HG02610 (cell line): ENCODE data around the gene THG1L.
A peak's percentile ranks its signal among the peaks of the same experiment; 100 is the strongest.
"Not testable (repeated sequence)": the region's sequence is repeated elsewhere in the genome, so short reads cannot be mapped to it uniquely, and the experiment has no call there.

Source experiments
- ATAC-seq: cut with Tn5 transposase; IDR thresholded peaks from one replicate; pipeline ENCODE4 v1.9.1; 2021; ENCODE audit warnings: mild to moderate bottlenecking, moderate library complexity; ENCODE audit not compliant: unreplicated experiment

Gene THG1L

GRCh38 chr5:157726607-157727006 is 4.6 kb upstream of the THG1L start:
- not testable (repeated sequence) for ATAC-seq

GRCh38 chr5:157727858-157728257 is 3.4 kb upstream of the THG1L start:
- ATAC-seq = not testable (repeated sequence)

DNA sequence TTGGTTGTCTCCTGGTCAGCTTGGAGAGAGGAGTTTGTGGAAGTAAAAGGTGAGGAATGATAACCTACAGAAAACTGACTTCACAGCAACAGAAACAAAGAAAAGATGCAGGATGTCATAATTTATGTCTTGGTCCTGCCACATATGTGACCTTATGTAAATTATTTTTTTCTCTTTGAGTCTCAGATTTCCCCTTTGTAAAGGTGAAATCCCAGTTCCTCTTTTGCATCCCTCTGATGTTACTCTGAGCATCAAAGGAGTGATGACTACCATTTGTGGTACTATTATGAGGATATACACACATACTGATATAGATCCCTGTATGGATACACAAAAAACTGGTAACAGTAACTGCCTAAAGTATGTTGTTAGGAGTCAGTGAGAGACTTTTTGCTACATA is 1.4 kb upstream of the THG1L start:
- peak; percentile 85 for ATAC-seq

- no peak for ATAC-seq
Measured at GRCh38 chr5:157730900-157731271, 334 bp upstream of the THG1L start.

DNA sequence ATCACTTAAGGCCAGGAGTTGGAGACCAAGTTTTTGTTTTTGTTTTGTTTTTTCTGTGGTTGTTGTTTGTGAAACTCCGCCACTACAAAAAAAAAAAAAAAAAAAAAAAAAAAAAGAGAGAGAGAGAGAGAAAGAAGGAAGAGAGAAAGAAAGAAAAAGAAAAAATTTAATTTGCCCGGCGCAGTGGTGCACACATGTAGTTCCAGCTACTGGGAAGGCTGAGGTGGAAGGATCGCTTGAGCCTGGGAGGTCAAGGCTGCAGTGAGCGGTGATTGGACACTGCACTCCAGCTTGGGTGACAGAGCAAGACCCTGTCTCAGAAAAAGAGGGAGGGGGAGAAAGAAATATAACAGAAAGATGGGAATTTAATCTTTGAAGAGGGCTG is 902 bp downstream of the THG1L start:
- ATAC-seq = no peak

DNA sequence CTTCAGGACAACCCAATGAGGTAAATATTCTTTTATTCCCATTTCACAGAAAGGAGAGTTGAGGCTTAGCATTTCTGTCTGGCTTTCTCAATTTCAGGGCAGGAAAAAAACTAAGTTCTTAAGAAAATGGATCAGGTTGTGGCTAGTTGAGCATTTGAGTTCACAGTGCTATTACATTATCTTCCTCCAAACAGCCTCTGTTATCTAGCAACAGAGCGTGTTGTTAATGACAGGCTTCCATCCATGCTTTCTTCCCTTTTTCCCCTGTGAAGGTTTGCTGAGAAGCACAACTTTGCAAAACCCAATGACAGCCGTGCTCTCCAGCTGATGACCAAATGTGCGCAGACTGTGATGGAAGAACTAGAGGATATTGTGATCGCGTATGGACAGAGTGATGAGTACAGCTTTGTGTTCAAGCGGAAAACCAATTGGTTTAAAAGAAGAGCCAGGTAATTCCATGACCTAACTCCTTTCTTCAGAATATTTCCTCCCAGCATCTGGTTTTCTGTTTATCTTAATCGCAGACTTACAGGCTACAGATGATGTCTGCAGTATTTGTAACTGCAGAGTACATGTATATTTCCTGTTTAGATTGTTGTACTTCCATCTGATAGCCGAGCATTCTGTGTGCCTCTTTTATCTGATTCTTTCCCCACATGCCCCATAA is 1.5 kb downstream of the THG1L start:
- ATAC-seq = no peak

- ATAC-seq = no peak
Measured at GRCh38 chr5:157734436-157734835, 3.2 kb downstream of the THG1L start.

- ATAC-seq = no peak
Measured at GRCh38 chr5:157735991-157736390, 4.8 kb downstream of the THG1L start.

GRCh38 chr5:157739388-157740228 is 8.4 kb downstream of the THG1L start:
- ATAC-seq = no peak

DNA sequence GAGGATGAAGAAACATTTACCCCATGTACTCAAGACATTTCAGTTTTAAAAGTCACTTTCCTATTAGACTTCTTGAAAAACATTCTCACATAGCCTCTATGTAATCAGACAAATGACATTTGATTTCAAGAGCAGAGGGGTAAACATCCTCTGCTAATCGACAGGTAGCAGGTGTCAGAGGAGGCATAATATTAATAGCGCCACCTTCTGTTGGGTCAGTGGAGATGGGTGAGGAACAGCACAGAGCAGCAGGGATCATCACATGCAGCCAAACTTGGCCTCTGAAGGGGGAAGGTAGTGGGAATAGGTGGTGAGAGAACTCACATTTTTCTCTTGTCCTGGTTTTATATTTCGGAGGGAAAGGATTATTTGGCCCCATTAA is 9.0 kb downstream of the THG1L start:
- ATAC-seq = no peak

- no peak for ATAC-seq
Measured at GRCh38 chr5:157741131-157741530, 9.9 kb downstream of the THG1L start.

DNA sequence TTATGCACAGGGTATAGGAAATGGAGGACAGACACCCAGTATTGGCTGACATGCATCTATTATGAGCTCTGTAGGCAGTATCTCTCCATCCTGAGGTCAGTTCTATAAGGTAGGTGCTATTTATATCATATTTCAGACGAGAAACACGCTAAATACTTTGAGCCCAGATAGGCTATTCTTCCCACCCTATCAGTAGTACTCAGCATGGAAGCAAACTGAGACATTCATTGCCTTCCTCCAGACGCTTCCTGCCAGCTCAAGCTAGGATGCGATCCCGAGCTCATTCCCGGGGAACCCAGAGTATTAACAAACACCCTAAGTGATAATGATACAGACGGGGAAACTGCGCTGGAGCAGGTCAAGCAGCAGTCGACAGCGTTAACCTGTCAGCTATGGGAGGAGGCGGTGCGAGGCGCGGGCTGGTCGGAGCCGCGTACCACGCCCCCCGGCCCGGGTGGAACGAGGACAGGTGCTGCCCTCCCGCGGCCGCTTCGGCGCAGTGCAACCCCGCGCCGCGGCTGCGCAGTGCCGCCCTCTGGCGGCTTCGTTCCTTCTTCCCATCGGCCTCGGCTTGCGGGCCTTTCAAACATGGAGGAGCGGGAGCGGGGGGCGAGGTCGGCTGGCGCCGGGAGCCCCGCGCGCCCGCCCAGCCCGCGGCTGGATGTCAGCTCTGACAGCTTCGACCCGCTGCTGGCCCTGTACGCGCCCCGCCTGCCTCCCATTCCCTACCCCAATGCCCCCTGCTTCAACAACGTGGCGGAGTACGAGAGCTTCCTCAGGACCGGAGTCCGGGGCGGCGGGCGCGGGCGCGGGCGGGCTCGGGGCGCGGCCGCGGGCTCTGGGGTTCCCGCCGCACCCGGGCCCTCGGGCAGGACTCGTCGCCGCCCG is 12.2 kb downstream of the THG1L start, which contains the start of gene LSM11:
TSS of gene LSM11 (plus strand) at position 550 of the 888 bp plus-strand sequence. CDS start at position 589, 39 bp downstream.
- ATAC-seq = peak; percentile 92

GRCh38 chr5:157744051-157745011 is 13.1 kb downstream of the THG1L start:
- peak; percentile 22 for ATAC-seq

DNA sequence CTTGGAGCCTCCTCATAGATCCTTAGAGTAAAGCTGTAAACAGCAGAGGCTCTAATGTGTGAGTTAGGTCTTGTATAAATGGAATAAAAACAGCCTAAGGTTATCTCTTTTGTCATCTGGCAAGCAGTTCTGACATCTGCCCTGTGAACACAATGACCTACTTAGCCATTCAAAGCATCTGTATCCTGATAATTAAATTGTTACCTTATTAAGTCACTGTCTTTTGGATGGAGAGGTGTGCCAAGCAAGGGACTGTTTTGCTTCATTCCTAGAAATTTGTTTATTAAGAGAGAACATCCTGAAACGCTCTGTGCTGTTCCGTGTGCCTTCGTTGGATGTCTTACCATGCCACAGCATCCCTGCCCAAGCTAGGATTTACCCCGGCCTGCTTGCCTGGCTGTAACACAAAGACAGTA is 13.8 kb downstream of the THG1L start:
- no peak for ATAC-seq

GRCh38 chr5:157747173-157747740 is 16.0 kb downstream of the THG1L start:
- ATAC-seq = no peak

- ATAC-seq = no peak
Measured at GRCh38 chr5:157747766-157748700, 16.8 kb downstream of the THG1L start.

DNA sequence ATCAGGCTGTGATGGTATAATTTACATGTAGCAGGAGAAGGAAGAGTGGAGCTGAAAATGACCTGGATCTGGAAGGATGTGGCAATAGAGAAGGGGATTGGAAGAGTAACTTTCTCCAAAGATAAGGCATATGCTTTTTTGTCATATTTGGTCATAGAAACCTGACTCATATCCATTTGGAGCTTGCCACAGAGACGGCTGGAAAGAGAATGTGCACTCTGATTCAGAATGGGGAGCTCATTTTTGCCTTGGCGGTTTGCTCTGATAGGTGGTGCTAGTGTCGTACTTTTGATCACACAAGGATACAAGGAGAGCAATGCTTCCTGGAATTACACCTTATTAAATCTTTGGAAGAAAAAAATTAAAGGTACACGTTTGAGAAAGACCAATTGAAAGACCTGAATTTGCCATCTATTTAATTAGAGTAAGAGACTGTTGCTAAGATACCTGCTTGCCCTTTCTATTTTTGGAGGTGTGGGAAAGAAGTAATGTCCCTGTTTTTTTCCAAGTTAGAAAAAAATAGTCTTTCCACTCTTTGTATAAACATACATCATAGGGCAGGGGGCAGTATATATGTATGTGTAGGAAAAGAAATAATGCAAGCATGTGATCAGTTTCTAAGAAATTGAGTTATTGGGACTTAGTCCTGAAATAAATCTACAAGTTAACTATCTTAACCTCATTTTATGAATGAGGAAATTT is 17.7 kb downstream of the THG1L start:
- ATAC-seq = no peak

DNA sequence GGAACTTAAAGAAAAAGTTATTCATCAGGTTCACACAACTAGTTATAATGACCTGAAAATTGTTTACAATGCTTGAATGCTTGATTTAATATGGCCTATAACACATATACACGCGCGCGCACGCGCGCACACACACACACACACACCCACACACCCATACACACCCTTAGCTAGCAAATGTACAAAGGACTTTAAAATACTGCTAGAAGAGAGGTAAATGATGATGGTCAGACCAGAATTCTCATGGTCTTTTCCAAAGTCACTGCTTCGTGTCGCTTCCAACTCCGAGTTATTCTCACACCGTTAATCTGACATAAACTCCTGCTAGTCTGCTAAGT is 18.2 kb downstream of the THG1L start:
- ATAC-seq = no peak
